ENCODE measurements around the gene SLC26A2. TPM values are rescaled to one million over a fixed set of nuclear protein-coding genes. Genes with fewer than 3 reads are reported as not detected.

Gene SLC26A2
- total and polyA plus RNA-seq, 2 donors from 2014 or later: 2.2 to 18.4 TPM

GRCh38 chr5:149913436-149914419 lies 46.8 kb upstream of the SLC26A2 start:
- intact Hi-C loops (cut with DNase I): no loop called here
- no peaks in the 10 kb centered on the region for H3K27me3 ChIP-seq (ENCODE audit: control insufficient read depth, insufficient read depth, low read length)
- no peak overlapping the region for H3K4me3 ChIP-seq (ENCODE audit: low read length in 3 of 3)
- H3K4me1 ChIP-seq (ENCODE audit: control insufficient read depth in 2 of 3, insufficient read depth in 2 of 3, low read depth in 1 of 3, low read length in 3 of 3): peaks cover 0 to 4% (median 0%) of the 10 kb centered on the region in 3 donors
- H3K9me3 ChIP-seq (ENCODE audit: control insufficient read depth in 2 of 3, insufficient read depth in 1 of 3, low read length in 3 of 3): no peaks in the 10 kb centered on the region
- DNase-seq: peak in 1 of 5 donors; percentile 36
- TF ChIP-seq, protein P1, sequence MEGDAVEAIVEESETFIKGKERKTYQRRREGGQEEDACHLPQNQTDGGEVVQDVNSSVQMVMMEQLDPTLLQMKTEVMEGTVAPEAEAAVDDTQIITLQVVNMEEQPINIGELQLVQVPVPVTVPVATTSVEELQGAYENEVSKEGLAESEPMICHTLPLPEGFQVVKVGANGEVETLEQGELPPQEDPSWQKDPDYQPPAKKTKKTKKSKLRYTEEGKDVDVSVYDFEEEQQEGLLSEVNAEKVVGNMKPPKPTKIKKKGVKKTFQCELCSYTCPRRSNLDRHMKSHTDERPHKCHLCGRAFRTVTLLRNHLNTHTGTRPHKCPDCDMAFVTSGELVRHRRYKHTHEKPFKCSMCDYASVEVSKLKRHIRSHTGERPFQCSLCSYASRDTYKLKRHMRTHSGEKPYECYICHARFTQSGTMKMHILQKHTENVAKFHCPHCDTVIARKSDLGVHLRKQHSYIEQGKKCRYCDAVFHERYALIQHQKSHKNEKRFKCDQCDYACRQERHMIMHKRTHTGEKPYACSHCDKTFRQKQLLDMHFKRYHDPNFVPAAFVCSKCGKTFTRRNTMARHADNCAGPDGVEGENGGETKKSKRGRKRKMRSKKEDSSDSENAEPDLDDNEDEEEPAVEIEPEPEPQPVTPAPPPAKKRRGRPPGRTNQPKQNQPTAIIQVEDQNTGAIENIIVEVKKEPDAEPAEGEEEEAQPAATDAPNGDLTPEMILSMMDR (IDR thresholded peaks at IDR 0.05; ENCODE audit: borderline replicate concordance, extremely low read depth, insufficient read depth): no peak
- no peak for FAIRE-seq
- H3K27ac ChIP-seq (ENCODE audit: low read depth in 2 of 2, low read length in 2 of 2): no peak overlapping the region
- no peak overlapping the region for H3K9ac ChIP-seq (ENCODE audit: low read length in 3 of 3)
- H3K36me3 ChIP-seq (ENCODE audit: control insufficient read depth in 2 of 3, insufficient read depth in 3 of 3, low read length in 3 of 3): no peaks in the 10 kb centered on the region

GRCh38 chr5:149915392-149916260 lies 44.9 kb upstream of the SLC26A2 start:
- no peak for DNase-seq
- no peaks in the 10 kb centered on the region for H3K27me3 ChIP-seq (ENCODE audit: control insufficient read depth, insufficient read depth, low read length)
- intact Hi-C loops (cut with DNase I): no loop called here
- no peaks in the 10 kb centered on the region for H3K36me3 ChIP-seq (ENCODE audit: control insufficient read depth in 2 of 3, insufficient read depth in 3 of 3, low read length in 3 of 3)
- H3K9me3 ChIP-seq (ENCODE audit: control insufficient read depth in 2 of 3, insufficient read depth in 1 of 3, low read length in 3 of 3): no peaks in the 10 kb centered on the region
- TF ChIP-seq, protein P1 (IDR thresholded peaks at IDR 0.05; ENCODE audit: borderline replicate concordance, extremely low read depth, insufficient read depth): no peak
- FAIRE-seq: no peak
- no peak overlapping the region for H3K27ac ChIP-seq (ENCODE audit: low read depth in 2 of 2, low read length in 2 of 2)
- no peak overlapping the region for H3K9ac ChIP-seq (ENCODE audit: low read length in 3 of 3)
- no peak overlapping the region for H3K4me3 ChIP-seq (ENCODE audit: low read length in 3 of 3)
- H3K4me1 ChIP-seq (ENCODE audit: control insufficient read depth in 2 of 3, insufficient read depth in 2 of 3, low read depth in 1 of 3, low read length in 3 of 3): peaks cover 0 to 4% (median 0%) of the 10 kb centered on the region in 3 donors

DNA sequence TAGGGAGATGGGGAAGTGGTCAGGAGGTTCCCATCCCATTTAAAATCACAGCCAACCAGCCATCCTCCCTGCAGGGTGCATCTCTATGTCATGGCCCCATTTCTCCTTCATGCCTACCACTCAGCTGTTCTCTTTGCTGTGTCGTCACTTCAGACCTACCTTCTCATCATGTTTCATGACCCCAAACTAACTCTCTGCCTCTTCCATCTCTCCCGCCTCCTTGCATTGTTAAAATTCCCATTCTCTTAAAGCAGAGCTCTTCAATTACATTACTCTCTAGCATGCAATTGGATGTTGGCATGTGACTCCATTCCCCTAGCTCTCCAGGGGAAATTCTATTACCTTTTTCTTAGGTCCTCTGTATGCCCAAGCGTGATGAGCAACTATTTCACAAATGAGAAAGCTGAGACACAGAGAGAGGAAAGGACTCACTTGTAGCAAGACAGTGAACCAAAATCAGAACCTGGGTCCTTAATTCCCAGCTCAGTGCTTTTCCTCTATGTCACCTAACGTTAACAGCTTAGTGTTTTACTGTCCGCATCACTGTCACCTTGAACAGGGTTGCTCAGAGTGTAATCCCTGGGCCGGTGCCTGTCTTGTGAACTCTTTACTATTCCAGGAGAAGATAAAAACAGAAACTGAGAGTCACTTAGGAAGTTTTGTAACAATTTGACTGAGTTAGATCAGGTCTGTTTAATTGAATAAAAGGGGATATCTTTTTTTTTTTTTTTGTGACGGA lies 44.1 kb upstream of the SLC26A2 start:
- no peak for DNase-seq
- FAIRE-seq: no peak
- H3K27me3 ChIP-seq (ENCODE audit: control insufficient read depth, insufficient read depth, low read length): no peaks in the 10 kb centered on the region

More for the DNA sequence above, 44.1 kb upstream of the SLC26A2 start:
- Histone ChIP-seq H3K4me3 (ENCODE audit: low read length in 3 of 3) (no peak overlapping the region), H3K9me3 (ENCODE audit: control insufficient read depth in 2 of 3, insufficient read depth in 1 of 3, low read length in 3 of 3) (no peaks in the 10 kb centered on the region), H3K36me3 (ENCODE audit: control insufficient read depth in 2 of 3, insufficient read depth in 3 of 3, low read length in 3 of 3) (no peaks in the 10 kb centered on the region), H3K9ac (ENCODE audit: low read length in 3 of 3) (no peak overlapping the region), H3K27ac (ENCODE audit: low read depth in 2 of 2, low read length in 2 of 2) (no peak overlapping the region), H3K4me1 (ENCODE audit: control insufficient read depth in 2 of 3, insufficient read depth in 2 of 3, low read depth in 1 of 3, low read length in 3 of 3) (peaks cover 0 to 4% (median 0%) of the 10 kb centered on the region in 3 donors)
- intact Hi-C loops (cut with DNase I): no loop called here
- TF ChIP-seq, protein P1 (IDR thresholded peaks at IDR 0.05; ENCODE audit: borderline replicate concordance, extremely low read depth, insufficient read depth): no peak
